ENCODE data around the gene ZBTB39. TPM values are rescaled to one million over a fixed set of nuclear protein-coding genes. Genes with fewer than 3 reads are reported as not detected.
"Not testable (repeated sequence)": the region's sequence is repeated elsewhere in the genome, so short reads cannot be mapped to it uniquely, and the experiment has no call there.

Gene ZBTB39, protein sequence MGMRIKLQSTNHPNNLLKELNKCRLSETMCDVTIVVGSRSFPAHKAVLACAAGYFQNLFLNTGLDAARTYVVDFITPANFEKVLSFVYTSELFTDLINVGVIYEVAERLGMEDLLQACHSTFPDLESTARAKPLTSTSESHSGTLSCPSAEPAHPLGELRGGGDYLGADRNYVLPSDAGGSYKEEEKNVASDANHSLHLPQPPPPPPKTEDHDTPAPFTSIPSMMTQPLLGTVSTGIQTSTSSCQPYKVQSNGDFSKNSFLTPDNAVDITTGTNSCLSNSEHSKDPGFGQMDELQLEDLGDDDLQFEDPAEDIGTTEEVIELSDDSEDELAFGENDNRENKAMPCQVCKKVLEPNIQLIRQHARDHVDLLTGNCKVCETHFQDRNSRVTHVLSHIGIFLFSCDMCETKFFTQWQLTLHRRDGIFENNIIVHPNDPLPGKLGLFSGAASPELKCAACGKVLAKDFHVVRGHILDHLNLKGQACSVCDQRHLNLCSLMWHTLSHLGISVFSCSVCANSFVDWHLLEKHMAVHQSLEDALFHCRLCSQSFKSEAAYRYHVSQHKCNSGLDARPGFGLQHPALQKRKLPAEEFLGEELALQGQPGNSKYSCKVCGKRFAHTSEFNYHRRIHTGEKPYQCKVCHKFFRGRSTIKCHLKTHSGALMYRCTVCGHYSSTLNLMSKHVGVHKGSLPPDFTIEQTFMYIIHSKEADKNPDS
- polyA plus RNA-seq = 3.2 TPM

GRCh38 chr12:57005980-57006808 lies at the start of gene ZBTB39:
Gene ZBTB39, minus strand, starts transcription at chr12:57006546. Its CDS starts 1,629 bp downstream, at chr12:57004917.
- Mint-ChIP-seq H3K36me3 (peaks cover 2% of the 10 kb centered on the region), H3K27me3 (no peaks in the 10 kb centered on the region), H3K9me3 (no peaks in the 10 kb centered on the region), H3K4me1 (peaks cover 18 to 36% (median 33%) of the 10 kb centered on the region in 3 donors), H3K27ac (peak within 1 kb of the TSS; percentile 73 to 93 (median 74)), H3K4me3 (peak within 1 kb of the TSS; percentile 82 to 97 (median 94))

DNA sequence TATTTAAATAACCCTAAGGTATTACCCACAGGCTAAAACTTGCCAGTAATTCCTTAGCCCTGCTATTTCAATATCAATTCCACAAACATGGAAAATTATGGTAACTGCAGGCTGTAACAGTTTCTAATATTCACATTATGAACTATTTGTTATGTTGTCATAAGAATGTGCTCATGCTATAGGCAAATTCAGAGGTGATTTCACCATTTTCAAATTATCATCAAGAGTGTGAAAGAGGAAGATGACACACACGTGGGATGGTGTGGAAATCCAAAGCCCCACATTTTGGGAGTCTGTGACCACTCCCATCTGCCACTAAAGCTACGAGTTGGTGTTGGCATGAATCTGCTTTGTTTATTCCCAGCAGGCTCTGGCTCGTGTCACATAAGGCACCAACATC lies 49.5 kb upstream of the ZBTB39 start:
- Mint-ChIP-seq H3K36me3 (peaks cover 3% of the 10 kb centered on the region), H3K9me3 (no peaks in the 10 kb centered on the region), H3K27ac (no peak overlapping the region), H3K4me1 (peaks cover 22 to 28% (median 24%) of the 10 kb centered on the region in 3 donors), H3K4me3 (no peak overlapping the region), H3K27me3 (no peaks in the 10 kb centered on the region)

DNA sequence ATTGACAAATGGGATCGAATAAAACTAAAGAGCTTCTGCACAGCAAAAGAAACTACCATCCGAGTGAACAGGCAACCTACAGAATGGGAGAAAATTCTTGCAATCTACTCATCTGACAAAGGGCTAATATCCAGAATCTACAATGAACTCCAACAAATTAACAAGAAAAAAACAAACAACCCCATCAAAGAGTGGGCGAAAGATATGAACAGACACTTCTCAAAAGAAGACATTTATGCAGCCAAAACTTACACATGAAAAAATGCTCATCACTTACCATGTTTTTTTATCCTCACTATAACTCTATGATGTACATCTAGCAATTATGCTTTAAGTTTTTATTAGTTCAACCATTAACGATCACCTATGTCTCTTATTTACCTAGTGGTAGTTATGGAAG lies 47.6 kb upstream of the ZBTB39 start:
- not testable (repeated sequence) for H3K4me3 Mint-ChIP-seq, H3K9me3 Mint-ChIP-seq, H3K27me3 Mint-ChIP-seq, H3K36me3 Mint-ChIP-seq
- peak overlapping the region in 1 of 3 donors; percentile 71 for H3K27ac Mint-ChIP-seq
- H3K4me1 Mint-ChIP-seq = peaks cover 20 to 26% (median 22%) of the 10 kb centered on the region in 3 donors

DNA sequence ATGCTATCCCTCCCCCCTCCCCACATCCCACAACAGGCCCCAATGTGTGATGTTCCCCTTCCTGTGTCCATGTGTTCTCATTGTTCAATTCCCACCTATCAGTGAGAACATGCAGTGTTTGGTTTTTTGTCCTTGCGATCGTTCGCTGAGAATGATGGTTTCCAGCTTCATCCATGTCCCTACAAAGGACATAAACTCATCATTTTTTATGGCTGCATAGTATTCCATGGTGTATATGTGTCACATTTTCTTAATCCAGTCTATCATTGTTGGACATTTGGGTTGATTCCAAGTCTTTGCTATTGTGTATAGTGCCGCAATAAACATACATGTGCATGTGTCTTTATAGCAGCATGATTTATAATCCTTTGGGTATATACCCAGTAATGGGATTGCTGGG lies 46.8 kb upstream of the ZBTB39 start:
- H3K4me3 Mint-ChIP-seq, H3K36me3 Mint-ChIP-seq, H3K27ac Mint-ChIP-seq, H3K27me3 Mint-ChIP-seq, H3K9me3 Mint-ChIP-seq: not testable (repeated sequence)
- H3K4me1 Mint-ChIP-seq = peaks cover 13 to 20% (median 15%) of the 10 kb centered on the region in 3 donors

- Mint-ChIP-seq H3K9me3 (no peaks in the 10 kb centered on the region), H3K4me1 (peaks cover 19 to 24% (median 20%) of the 10 kb centered on the region in 3 donors), H3K36me3 (peaks cover 1% of the 10 kb centered on the region), H3K4me3 (no peak overlapping the region), H3K27ac (no peak overlapping the region), H3K27me3 (peaks cover 4% of the 10 kb centered on the region)
Observed at GRCh38 chr12:57051011-57051410, 44.7 kb upstream of the ZBTB39 start.

GRCh38 chr12:57049890-57050289 lies 43.5 kb upstream of the ZBTB39 start, which contains the start of gene MYO1A:
Gene MYO1A, minus strand, starts transcription at chr12:57050129. Its CDS starts 1,806 bp downstream, at chr12:57048323.
- H3K4me3 Mint-ChIP-seq = no peak within 1 kb of the TSS
- peaks cover 1% of the 10 kb centered on the region for H3K36me3 Mint-ChIP-seq
- H3K27ac Mint-ChIP-seq = peak within 1 kb of the TSS in 1 of 3 donors; percentile 72
- peaks cover 16 to 22% (median 20%) of the 10 kb centered on the region in 3 donors for H3K4me1 Mint-ChIP-seq
- H3K9me3 Mint-ChIP-seq = no peaks in the 10 kb centered on the region
- peaks cover 4% of the 10 kb centered on the region for H3K27me3 Mint-ChIP-seq

DNA sequence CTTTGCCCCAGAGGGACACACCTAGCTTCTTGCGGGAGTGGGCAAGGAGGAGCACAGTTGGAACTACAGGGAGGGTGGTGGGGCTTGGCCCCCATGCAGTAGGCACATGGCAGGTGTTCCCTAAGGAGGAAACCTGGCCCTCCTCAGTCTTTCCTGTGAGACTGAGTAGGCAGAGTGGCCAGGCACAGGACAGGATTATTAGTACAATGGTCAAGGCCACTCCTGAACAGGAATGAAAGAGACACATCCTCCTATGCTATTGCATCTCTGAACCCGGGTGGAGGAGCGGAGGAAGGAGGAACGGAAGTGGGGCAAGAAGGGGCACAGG lies 42.7 kb upstream of the ZBTB39 start:
- Mint-ChIP-seq H3K27ac (no peak overlapping the region), H3K9me3 (no peaks in the 10 kb centered on the region), H3K4me1 (peaks cover 16 to 22% (median 20%) of the 10 kb centered on the region in 3 donors), H3K36me3 (peaks cover 1% of the 10 kb centered on the region), H3K27me3 (peaks cover 4% of the 10 kb centered on the region), H3K4me3 (no peak overlapping the region)

DNA sequence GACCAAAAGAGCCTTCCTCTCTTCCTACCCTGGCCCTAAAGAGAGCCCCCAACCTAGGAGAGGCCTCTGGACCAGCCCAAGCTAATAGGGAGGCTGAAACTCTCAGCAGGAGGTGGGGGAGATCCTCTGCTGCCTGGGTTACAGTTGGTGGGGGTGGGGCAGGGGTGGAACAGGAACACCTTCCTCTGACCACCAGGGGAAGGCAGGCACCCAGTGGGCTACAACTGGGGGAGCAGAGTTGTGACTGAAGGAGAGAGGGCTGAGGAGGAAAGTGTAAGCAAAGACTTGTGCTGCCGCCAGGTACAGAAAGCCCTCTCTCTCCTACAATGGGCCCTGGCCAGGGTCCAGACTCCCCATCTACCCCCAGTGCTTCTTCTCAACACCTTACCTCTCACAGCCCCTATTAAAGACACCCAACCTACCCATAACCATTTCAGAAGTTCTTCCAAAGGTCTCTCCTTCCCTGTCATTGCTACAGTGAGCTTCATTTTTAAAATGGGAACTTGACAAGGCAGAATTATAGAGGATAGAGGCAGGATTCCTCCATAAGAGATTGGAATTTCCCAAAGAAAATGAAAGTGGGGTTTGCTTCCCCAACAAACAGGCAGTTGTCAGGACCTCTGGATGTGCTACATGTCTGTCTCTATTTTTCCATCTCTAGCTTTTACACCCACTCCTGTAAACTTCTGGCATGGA lies 42.2 kb upstream of the ZBTB39 start:
- peaks cover 16 to 22% (median 20%) of the 10 kb centered on the region in 3 donors for H3K4me1 Mint-ChIP-seq

DNA sequence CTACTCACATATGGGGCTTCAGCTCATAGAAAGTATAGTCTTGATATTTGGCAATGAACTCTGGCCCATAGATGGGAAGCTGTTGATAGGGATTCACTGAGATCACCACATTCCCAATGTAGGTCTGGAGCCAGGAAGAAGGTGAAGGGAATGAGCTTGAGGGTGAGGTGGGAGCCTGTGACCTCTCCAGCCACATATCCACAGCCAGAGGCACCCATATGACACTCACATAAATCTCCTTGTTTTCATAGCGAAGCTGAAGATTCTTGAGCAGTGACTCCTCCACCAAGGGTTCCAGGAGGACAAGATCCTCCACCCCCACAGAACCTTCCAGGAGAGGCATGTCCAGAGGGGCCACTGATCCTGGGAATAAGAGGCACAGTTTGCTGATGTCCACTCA lies 41.6 kb upstream of the ZBTB39 start:
- H3K9me3 Mint-ChIP-seq = no peaks in the 10 kb centered on the region
- no peak overlapping the region for H3K4me3 Mint-ChIP-seq
- H3K4me1 Mint-ChIP-seq = peaks cover 16 to 22% (median 20%) of the 10 kb centered on the region in 3 donors
- peaks cover 4% of the 10 kb centered on the region for H3K27me3 Mint-ChIP-seq
- peak overlapping the region in 1 of 3 donors; percentile 32 for H3K27ac Mint-ChIP-seq
- H3K36me3 Mint-ChIP-seq = no peaks in the 10 kb centered on the region

More for the DNA sequence above, 42.2 kb upstream of the ZBTB39 start:
- Mint-ChIP-seq H3K9me3 (no peaks in the 10 kb centered on the region), H3K36me3 (no peaks in the 10 kb centered on the region), H3K27ac (no peak overlapping the region), H3K4me3 (no peak overlapping the region), H3K27me3 (peaks cover 4% of the 10 kb centered on the region)

DNA sequence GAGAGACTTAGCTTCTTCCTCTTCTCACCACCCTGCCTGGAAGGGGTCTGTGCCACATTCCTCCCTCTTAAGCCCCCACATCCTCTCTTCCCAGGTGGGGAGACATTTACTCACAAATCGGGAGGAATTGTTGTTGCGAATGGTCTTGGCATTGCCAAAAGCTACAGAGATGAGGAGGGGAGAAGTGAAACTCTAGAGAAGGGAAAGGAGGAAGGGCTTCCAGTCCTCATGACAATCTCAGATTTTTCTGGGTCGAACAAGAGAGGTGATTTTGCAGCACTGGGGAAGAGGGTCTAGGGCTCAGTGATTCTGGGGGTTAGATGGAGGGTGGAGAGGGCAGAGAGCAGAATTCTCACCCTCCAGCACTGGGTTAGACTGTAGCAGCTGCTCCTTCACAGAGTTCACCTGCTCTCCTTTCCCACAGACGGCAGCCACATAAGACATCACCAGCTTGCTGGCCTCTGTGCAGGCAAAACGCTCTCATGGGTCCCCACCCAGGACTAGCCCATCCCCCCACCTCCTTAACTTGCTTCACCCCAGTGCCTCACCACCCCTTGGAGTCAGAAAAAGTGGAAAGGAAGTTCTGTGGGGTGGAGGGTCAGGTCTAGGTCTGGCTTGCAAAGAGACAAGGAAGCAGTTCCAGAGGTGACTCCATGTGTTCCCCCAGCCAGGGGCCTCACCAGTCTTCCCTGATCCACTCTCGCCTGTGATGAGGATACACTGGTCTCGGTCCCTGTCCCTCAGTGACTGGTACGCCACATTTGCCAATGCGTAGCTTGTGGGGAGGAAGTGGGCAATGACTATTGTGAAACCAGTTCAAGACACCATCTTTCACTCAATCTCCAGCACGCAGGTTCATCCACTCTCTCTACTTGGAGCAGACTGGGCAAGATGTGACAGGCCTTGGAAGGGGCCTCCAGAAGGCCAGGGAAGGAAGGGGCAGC lies 40.9 kb upstream of the ZBTB39 start:
- Mint-ChIP-seq H3K9me3 (no peaks in the 10 kb centered on the region), H3K4me3 (peak overlapping the region in 3 of 4 donors; percentile 35 to 85 (median 85)), H3K36me3 (no peaks in the 10 kb centered on the region), H3K4me1 (peaks cover 16 to 22% (median 20%) of the 10 kb centered on the region in 3 donors), H3K27me3 (peaks cover 4% of the 10 kb centered on the region), H3K27ac (peak overlapping the region in 2 of 3 donors; percentile 32 to 55)

DNA sequence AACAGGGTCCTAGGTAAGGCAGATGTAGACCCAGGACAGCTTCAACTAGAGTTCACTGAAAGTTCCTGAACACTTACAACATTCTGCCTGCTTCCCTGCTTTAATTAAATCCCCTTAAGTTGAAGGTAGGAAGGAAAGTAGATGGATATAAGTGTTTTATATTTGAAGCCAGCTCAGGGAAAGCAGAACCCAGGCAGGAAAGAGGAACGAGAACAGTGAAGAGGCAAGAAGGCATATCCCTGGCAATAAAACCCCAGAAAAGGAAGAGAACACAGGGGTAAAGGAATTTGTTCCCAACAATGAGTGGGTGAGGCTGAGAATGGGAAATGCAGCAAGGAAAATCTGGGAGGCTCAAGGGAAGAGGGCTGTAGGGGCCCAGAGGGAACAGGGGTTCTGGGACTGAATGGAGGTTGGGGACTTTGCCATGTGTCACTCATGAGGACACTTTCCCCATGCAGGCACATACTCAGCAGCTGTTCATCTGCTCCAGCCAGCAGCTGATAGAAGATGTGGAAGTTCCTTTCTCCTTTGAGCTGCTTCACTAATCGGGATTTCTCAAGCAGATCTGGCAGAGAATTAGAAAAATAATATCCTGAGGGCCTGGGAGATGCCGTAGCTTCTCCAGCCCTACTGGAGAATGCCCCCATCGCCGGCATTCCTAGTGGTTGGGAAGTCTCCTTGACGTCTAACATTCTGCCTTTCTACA lies 39.9 kb upstream of the ZBTB39 start:
- peaks cover 16 to 22% (median 20%) of the 10 kb centered on the region in 3 donors for H3K4me1 Mint-ChIP-seq
- H3K27me3 Mint-ChIP-seq = peaks cover 4% of the 10 kb centered on the region
- H3K9me3 Mint-ChIP-seq = no peaks in the 10 kb centered on the region
- H3K4me3 Mint-ChIP-seq = peak overlapping the region in 2 of 4 donors; percentile 48 to 85
- no peak overlapping the region for H3K27ac Mint-ChIP-seq
- no peaks in the 10 kb centered on the region for H3K36me3 Mint-ChIP-seq

DNA sequence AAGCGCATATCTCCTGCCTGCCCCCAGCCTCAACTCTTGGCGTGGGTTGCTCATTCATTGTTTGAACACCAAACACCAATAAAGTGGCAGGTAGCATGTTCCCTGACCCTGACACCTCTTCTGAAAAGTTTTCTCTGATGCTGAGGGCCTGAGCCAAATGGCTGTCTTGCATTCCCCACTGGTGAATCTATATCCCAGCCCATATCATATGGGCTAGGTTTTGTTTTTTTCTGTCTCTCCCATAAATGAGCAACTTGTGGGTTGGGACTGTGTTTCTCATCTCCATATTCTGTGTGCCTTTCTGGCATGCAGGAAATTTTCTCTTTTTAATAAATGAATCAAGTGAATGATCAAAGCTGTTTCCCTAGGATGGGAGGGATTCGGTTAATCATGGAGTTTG lies 38.5 kb upstream of the ZBTB39 start:
- peaks cover 16 to 22% (median 20%) of the 10 kb centered on the region in 3 donors for H3K4me1 Mint-ChIP-seq
- peaks cover 4% of the 10 kb centered on the region for H3K27me3 Mint-ChIP-seq
- no peak overlapping the region for H3K27ac Mint-ChIP-seq
- H3K9me3 Mint-ChIP-seq = no peaks in the 10 kb centered on the region
- H3K36me3 Mint-ChIP-seq = no peaks in the 10 kb centered on the region
- no peak overlapping the region for H3K4me3 Mint-ChIP-seq

GRCh38 chr12:57044468-57044867 lies 38.1 kb upstream of the ZBTB39 start:
- Mint-ChIP-seq H3K27me3 (peaks cover 4% of the 10 kb centered on the region), H3K9me3 (no peaks in the 10 kb centered on the region), H3K4me3 (no peak overlapping the region), H3K27ac (no peak overlapping the region), H3K4me1 (peaks cover 16 to 22% (median 19%) of the 10 kb centered on the region in 3 donors), H3K36me3 (no peaks in the 10 kb centered on the region)

Data from IgD-negative memory B cell (primary cell).